Measurements from ENCODE around the gene CLTRN. TPM values are rescaled to one million over a fixed set of nuclear protein-coding genes. Genes with fewer than 3 reads are reported as not detected.

The CLTRN gene
- total RNA-seq, 6 experiments from 2014 or later, result 8.8 to 14.0 (median 10.2) TPM

GRCh38 chrX:15579778-15580747, 84.5 kb downstream of the CLTRN start:
- Histone ChIP-seq H3K27ac (no peak overlapping the region), H3K9me3 (no peaks in the 10 kb centered on the region), H3K36me3 (no peaks in the 10 kb centered on the region), H3K27me3 (no peaks in the 10 kb centered on the region), H3K4me1 (no peaks in the 10 kb centered on the region), H3K4me3 (no peak overlapping the region)
- 43% methylated on average over 5 of the region's 5 CpGs for WGBS (ENCODE audit: insufficient coverage, low coverage, low lambda C conversion rate, missing lambda C conversion rate)
- DNase-seq (no peak), ATAC-seq (no peak)
- TF ChIP-seq CTCF (IDR thresholded peaks at IDR 0.05) (no peak), POLR2A (IDR thresholded peaks at IDR 0.05) (no peak)
- intact Hi-C loops (cut with DNase I), result loop anchor here in 1 of 2 donors (5.0 kb wide), 1 partner anchor 77 kb away; no protein-coding TSS in a partner anchor

Other genes starting within 250 kb of the CLTRN start
- gene PIR, start 171.5 kb downstream of the CLTRN start, total RNA-seq, result 10 to 100 TPM; 13.3 to 42.1 (median 23.1) TPM
- 1 to 10 TPM in 1 of 6 experiments, under 1 TPM in 5; 0.33 to 1.7 (median 0.45) TPM for gene BMX, start 164.0 kb downstream of the CLTRN start, total RNA-seq
- gene ACE2, start 63.8 kb downstream of the CLTRN start, total RNA-seq, result 1 to 10 TPM in 4 of 6 experiments, under 1 TPM in 2; 0.92 to 8.7 (median 1.4) TPM
- 1 to 10 TPM; 1.5 to 4.3 (median 2.8) TPM for gene CA5B, start 73.5 kb upstream of the CLTRN start, total RNA-seq
- gene ZRSR2, start 125.7 kb upstream of the CLTRN start, total RNA-seq, result 1 to 10 TPM in 5 of 6 experiments, under 1 TPM in 1; 0.81 to 3.6 (median 3.2) TPM
- 10 to 100 TPM in 3 of 6 experiments, 1 to 10 TPM in 3; 4.0 to 12.3 (median 9.6) TPM for gene AP1S2, start 190.0 kb upstream of the CLTRN start, total RNA-seq